ENCODE measurements around the gene GPR141. TPM values are rescaled to one million over a fixed set of nuclear protein-coding genes. Genes with fewer than 3 reads are reported as not detected.
"Not testable (repeated sequence)": the region's sequence is repeated elsewhere in the genome, so short reads cannot be mapped to it uniquely, and the experiment has no call there.

GPR141 gene
- total and polyA plus RNA-seq, 2 experiments from 2014 or later = not detected

DNA sequence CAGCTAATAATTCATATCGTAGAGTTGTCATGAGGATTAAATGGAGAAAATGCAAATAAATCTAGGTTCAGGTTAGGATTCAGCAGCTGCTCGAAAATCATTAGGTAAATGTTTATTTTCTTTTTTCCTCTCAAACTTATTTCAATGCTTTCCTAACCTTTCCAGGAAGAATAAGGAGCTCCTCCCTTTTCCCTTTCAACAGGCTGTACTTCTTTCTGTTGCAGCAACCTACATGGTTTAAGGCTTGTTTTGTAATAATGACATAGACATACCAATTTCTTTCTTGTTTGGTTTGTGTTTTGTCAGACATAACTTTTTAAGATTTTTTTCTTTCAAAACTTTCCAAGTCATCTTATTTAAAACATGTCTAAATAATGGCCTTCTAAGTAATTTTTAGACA, 18.2 kb downstream of the GPR141 start:
- H4K20me1 ChIP-seq (ENCODE audit: insufficient read depth) = no peaks in the 10 kb centered on the region
- no peak overlapping the region for H3K4me2 ChIP-seq (ENCODE audit: unreplicated experiment)
- in situ Hi-C loops (cut with MboI) = no loop called here
- no peak for DNase-seq
- H3K4me1 ChIP-seq (ENCODE audit: insufficient read depth) = no peaks in the 10 kb centered on the region
- H3K9me3 ChIP-seq (ENCODE audit: low read depth) = no peaks in the 10 kb centered on the region
- TF ChIP-seq EZH2phosphoT487 (IDR thresholded peaks at IDR 0.05; ENCODE audit: insufficient read depth, low read depth) (no peak), EZH2 (IDR thresholded peaks at IDR 0.05; ENCODE audit: insufficient read depth, poor library complexity, severe bottlenecking) (no peak)
- no peak overlapping the region for H2AFZ ChIP-seq
- 12 to 18% methylated on average over 2 of the region's 2 CpGs for WGBS, 2 experiments (ENCODE audit: low coverage in 1 of 2, low lambda C conversion rate in 2 of 2, missing lambda C conversion rate in 2 of 2)
- H3K9me2 ChIP-seq (ENCODE audit: insufficient read depth) = no peaks in the 10 kb centered on the region
- no peak overlapping the region for H3K4me3 ChIP-seq
- H3K79me2 ChIP-seq (ENCODE audit: insufficient read depth) = no peaks in the 10 kb centered on the region
- H3K27ac ChIP-seq = no peak overlapping the region
- H3K9ac ChIP-seq = no peak overlapping the region
- no peaks in the 10 kb centered on the region for H3K27me3 ChIP-seq (replicated peaks; ENCODE audit: insufficient read depth)
- H3K36me3 ChIP-seq (ENCODE audit: low read depth) = no peaks in the 10 kb centered on the region
- H3F3A ChIP-seq (ENCODE audit: insufficient read depth) = no peaks in the 10 kb centered on the region

- TF ChIP-seq EZH2 (IDR thresholded peaks at IDR 0.05; ENCODE audit: insufficient read depth, poor library complexity, severe bottlenecking) (no peak), EZH2phosphoT487 (IDR thresholded peaks at IDR 0.05; ENCODE audit: insufficient read depth, low read depth) (no peak)
These were observed 19.8 kb downstream of the GPR141 start for GRCh38 chr7:37703361-37703760.

DNA sequence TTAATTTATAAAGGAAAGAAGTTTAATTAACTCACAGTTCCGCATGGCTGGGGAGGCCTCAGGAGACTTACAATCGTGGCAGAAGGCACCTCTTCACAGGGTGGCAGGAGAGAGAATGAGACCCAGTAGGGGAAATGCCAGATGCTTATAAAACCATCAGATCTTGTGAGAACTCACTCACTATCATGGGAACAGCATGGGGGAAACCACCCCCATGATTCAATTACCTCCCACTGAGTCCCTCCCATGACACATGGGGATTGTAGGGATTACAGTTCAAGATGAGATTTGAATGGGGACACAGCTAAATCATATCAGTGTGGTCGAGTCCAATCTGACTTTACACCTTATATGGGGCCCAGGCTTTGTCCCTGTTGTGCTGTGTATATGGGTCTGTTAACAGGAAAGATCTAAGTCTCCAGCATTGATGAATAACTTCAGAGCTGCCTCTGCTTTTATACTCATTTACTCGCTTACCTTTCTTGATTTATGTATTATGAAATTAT, 20.8 kb downstream of the GPR141 start:
- H3K9me3 ChIP-seq (ENCODE audit: low read depth); DNase-seq; H3K27ac ChIP-seq; H3K9ac ChIP-seq; H4K20me1 ChIP-seq (ENCODE audit: insufficient read depth); H3K27me3 ChIP-seq (replicated peaks; ENCODE audit: insufficient read depth); H3K79me2 ChIP-seq (ENCODE audit: insufficient read depth); H3K9me2 ChIP-seq (ENCODE audit: insufficient read depth); H3K4me3 ChIP-seq; H2AFZ ChIP-seq; H3F3A ChIP-seq (ENCODE audit: insufficient read depth); H3K36me3 ChIP-seq (ENCODE audit: low read depth); H3K4me1 ChIP-seq (ENCODE audit: insufficient read depth); H3K4me2 ChIP-seq (ENCODE audit: unreplicated experiment); in situ Hi-C loops (cut with MboI): not testable (repeated sequence)
- 12 to 17% methylated on average over 4 of the region's 4 CpGs for WGBS, 2 experiments (ENCODE audit: low coverage in 1 of 2, low lambda C conversion rate in 2 of 2, missing lambda C conversion rate in 2 of 2)

More at GRCh38 chr7:37703361-37703760, 19.8 kb downstream of the GPR141 start:
- Histone ChIP-seq H3K27ac (no peak overlapping the region), H3K4me2 (ENCODE audit: unreplicated experiment) (no peak overlapping the region), H3K9ac (no peak overlapping the region), H3K36me3 (ENCODE audit: low read depth) (no peaks in the 10 kb centered on the region), H3K27me3 (replicated peaks; ENCODE audit: insufficient read depth) (no peaks in the 10 kb centered on the region), H3K4me1 (ENCODE audit: insufficient read depth) (no peaks in the 10 kb centered on the region), H3K9me2 (ENCODE audit: insufficient read depth) (no peaks in the 10 kb centered on the region), H2AFZ (no peak overlapping the region), H3K79me2 (ENCODE audit: insufficient read depth) (no peaks in the 10 kb centered on the region), H3K4me3 (no peak overlapping the region), H3K9me3 (ENCODE audit: low read depth) (no peaks in the 10 kb centered on the region), H3F3A (ENCODE audit: insufficient read depth) (no peaks in the 10 kb centered on the region), H4K20me1 (ENCODE audit: insufficient read depth) (no peaks in the 10 kb centered on the region)
- no peak for DNase-seq
- in situ Hi-C loops (cut with MboI) = no loop called here

GRCh38 chr7:37705976-37706375, 22.4 kb downstream of the GPR141 start:
- Histone ChIP-seq H3K4me3 (no peak overlapping the region), H3K79me2 (ENCODE audit: insufficient read depth) (no peaks in the 10 kb centered on the region), H3K27ac (no peak overlapping the region), H3K9me3 (ENCODE audit: low read depth) (no peaks in the 10 kb centered on the region), H3K36me3 (ENCODE audit: low read depth) (no peaks in the 10 kb centered on the region), H3K4me1 (ENCODE audit: insufficient read depth) (no peaks in the 10 kb centered on the region), H4K20me1 (ENCODE audit: insufficient read depth) (no peaks in the 10 kb centered on the region), H3K4me2 (ENCODE audit: unreplicated experiment) (no peak overlapping the region), H3K27me3 (replicated peaks; ENCODE audit: insufficient read depth) (no peaks in the 10 kb centered on the region), H3F3A (ENCODE audit: insufficient read depth) (no peaks in the 10 kb centered on the region), H3K9ac (no peak overlapping the region), H2AFZ (no peak overlapping the region), H3K9me2 (ENCODE audit: insufficient read depth) (no peaks in the 10 kb centered on the region)
- TF ChIP-seq EZH2phosphoT487 (IDR thresholded peaks at IDR 0.05; ENCODE audit: insufficient read depth, low read depth) = no peak
- TF ChIP-seq EZH2 (IDR thresholded peaks at IDR 0.05; ENCODE audit: insufficient read depth, poor library complexity, severe bottlenecking) = no peak
- DNase-seq = no peak
- in situ Hi-C loops (cut with MboI) = no loop called here
- WGBS, 2 experiments (ENCODE audit: low coverage in 1 of 2, low lambda C conversion rate in 2 of 2, missing lambda C conversion rate in 2 of 2) = 42 to 50% methylated on average over 6 of the region's 6 CpGs

DNA sequence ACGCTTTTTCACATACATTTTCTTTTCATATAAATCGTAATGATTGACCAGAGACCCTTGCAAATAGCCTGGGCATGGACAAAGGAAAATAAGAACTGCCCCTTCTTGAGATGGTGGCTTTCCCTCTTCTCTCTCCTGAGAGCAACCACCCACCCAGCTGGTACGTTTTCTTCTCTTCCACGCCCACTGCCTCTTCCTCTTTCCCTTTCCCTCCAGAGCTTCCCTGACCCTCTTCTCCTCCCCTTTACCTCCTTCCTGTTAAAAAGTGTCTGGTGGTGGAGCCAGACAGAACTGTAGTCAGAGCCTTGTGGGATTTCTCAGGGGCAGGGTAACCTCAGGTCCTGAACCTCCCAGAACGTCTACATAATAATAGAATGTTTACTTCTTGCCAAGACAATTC, 23.2 kb downstream of the GPR141 start:
- Histone ChIP-seq H3F3A (ENCODE audit: insufficient read depth) (no peaks in the 10 kb centered on the region), H3K36me3 (ENCODE audit: low read depth) (no peaks in the 10 kb centered on the region), H3K9ac (no peak overlapping the region), H4K20me1 (ENCODE audit: insufficient read depth) (no peaks in the 10 kb centered on the region), H3K79me2 (ENCODE audit: insufficient read depth) (no peaks in the 10 kb centered on the region), H3K9me2 (ENCODE audit: insufficient read depth) (no peaks in the 10 kb centered on the region), H3K4me3 (no peak overlapping the region), H3K9me3 (ENCODE audit: low read depth) (no peaks in the 10 kb centered on the region), H2AFZ (no peak overlapping the region), H3K4me1 (ENCODE audit: insufficient read depth) (no peaks in the 10 kb centered on the region), H3K4me2 (ENCODE audit: unreplicated experiment) (no peak overlapping the region), H3K27ac (no peak overlapping the region), H3K27me3 (replicated peaks; ENCODE audit: insufficient read depth) (no peaks in the 10 kb centered on the region)
- 12 to 13% methylated on average over 5 of the region's 5 CpGs for WGBS, 2 experiments (ENCODE audit: low coverage in 1 of 2, low lambda C conversion rate in 2 of 2, missing lambda C conversion rate in 2 of 2)
- in situ Hi-C loops (cut with MboI) = no loop called here
- no peak for TF ChIP-seq EZH2phosphoT487 (IDR thresholded peaks at IDR 0.05; ENCODE audit: insufficient read depth, low read depth)
- no peak for TF ChIP-seq EZH2 (IDR thresholded peaks at IDR 0.05; ENCODE audit: insufficient read depth, poor library complexity, severe bottlenecking)
- DNase-seq = no peak
